HCT116 (cell line): ENCODE data around the gene ADD1. TPM values are rescaled to one million over a fixed set of nuclear protein-coding genes. Genes with fewer than 3 reads are reported as not detected.

ENCODE experiments used
- ATAC-seq: fragments of 200-7000 bp; cut with Tn5 transposase; 2 replicates; pipeline ENCODE4 v1.9.1; 2020; ENCODE audit warnings: mild to moderate bottlenecking, moderate library complexity
- BruUV-seq: library from RNA; stranded (reverse); fragments of 400-500 nt; replicated peaks from 2 replicates; lab custom pipeline; 2021; lab: Mats Ljungman, UMichigan
- CTCF ChIA-PET: fragments of 300-600 bp; sonication (Branson Sonifier 250); formaldehyde crosslinking; loops from one replicate; lab custom pipeline; 2021; ENCODE audit warnings: antibody characterized with exemption; lab: Charles Lee
- POLR2A ChIA-PET: fragments of 300-600, 350-600 bp; sonication (Branson Sonifier 250); formaldehyde crosslinking; loops from one replicate; lab custom pipeline; 2021; ENCODE audit warnings: antibody characterized with exemption; lab: Charles Lee
- RAD21 ChIA-PET, 2 experiments: fragments of 300-600 bp; sonication (Branson Sonifier 250); formaldehyde crosslinking; loops; one replicate each; lab custom pipeline; 2023; ENCODE audit warnings: low total read pairs in 2 of 2; ENCODE audit not compliant: uncharacterized antibody in 2 of 2, unreplicated experiment in 2 of 2, low non-redundant PET in 1 of 2; lab: Charles Lee
- DNase-seq: peaks from one replicate; pipeline ENCODE4 v3.0.0-alpha.2; 2010; ENCODE audit warnings: low read depth, low spot score
- H2AFZ ChIP-seq: fragments of 200-600 bp; shearing (Covaris generic), sonication (generic); 2 replicates; pipeline ENCODE4 v1.6.1; 2017; ENCODE audit warnings: low read depth, mixed run types, mixed read lengths, antibody characterized with exemption, low read length; ENCODE audit not compliant: poor library complexity, severe bottlenecking
- H3K27ac ChIP-seq: 2 replicates; pipeline ENCODE4 v1.5.1; 2012; ENCODE audit warnings: low read depth, low read length
- H3K27me3 ChIP-seq: fragments of 200-600 bp; sonication (generic); 2 replicates; pipeline ENCODE4 v1.6.1; 2016; ENCODE audit warnings: mixed run types, low read length, mixed read lengths; ENCODE audit not compliant: insufficient read depth
- H3K36me3 ChIP-seq, 2 experiments: fragments of 200-500 bp in 1 of 2; fragments of 200-600 bp in 1 of 2; sonication (Bioruptor generic) in 1 of 2; sonication (generic) in 1 of 2; 2 replicates each; pipeline versions ENCODE4 v1.5.1 to v1.6.1; 2014 to 2016; ENCODE audit warnings: low read length in 2 of 2, inconsistent platforms in 1 of 2, mixed read lengths in 1 of 2, mixed run types in 1 of 2; ENCODE audit not compliant: insufficient read depth in 2 of 2, control insufficient read depth in 1 of 2
- H3K4me1 ChIP-seq, 2 experiments: fragments of 200-600 bp in 1 of 2; sonication (generic) in 1 of 2; 2 replicates each; pipeline versions ENCODE4 v1.5.1 to v1.6.1; 2012 to 2017; ENCODE audit warnings: low read length in 2 of 2, inconsistent platforms in 1 of 2, mild to moderate bottlenecking in 1 of 2, mixed read lengths in 1 of 2, mixed run types in 1 of 2, moderate library complexity in 1 of 2; ENCODE audit not compliant: insufficient read depth in 2 of 2, control insufficient read depth in 1 of 2
- H3K4me2 ChIP-seq: fragments of 200-600 bp; sonication (generic); 2 replicates; pipeline ENCODE4 v1.6.1; 2017; ENCODE audit warnings: mixed run types, low read length, mixed read lengths
- H3K4me3 ChIP-seq, 2 experiments: fragments of 200-600 bp in 1 of 2; sonication (generic) in 1 of 2; replicated peaks in 1 of 2; 2 replicates each; pipeline ENCODE4 v1.5.1; 2011 to 2016; ENCODE audit warnings: low read length in 2 of 2, control low read depth in 1 of 2, low read depth in 1 of 2, mild to moderate bottlenecking in 1 of 2, mixed read lengths in 1 of 2, mixed run types in 1 of 2
- H3K79me2 ChIP-seq: fragments of 200-600 bp; sonication (generic); 2 replicates; pipeline ENCODE4 v1.6.1; 2017; ENCODE audit warnings: mild to moderate bottlenecking, mixed run types, low read length, moderate library complexity, mixed read lengths; ENCODE audit not compliant: insufficient read depth
- H3K9ac ChIP-seq: fragments of 200-600 bp; sonication (generic); 2 replicates; pipeline ENCODE4 v1.6.1; 2016; ENCODE audit warnings: low read length, mixed read lengths
- H3K9me2 ChIP-seq: fragments of 200-600 bp; sonication (generic), shearing (Covaris generic); 2 replicates; pipeline ENCODE4 v1.6.1; 2017; ENCODE audit warnings: mixed run types, mild to moderate bottlenecking, moderate library complexity; ENCODE audit not compliant: insufficient read depth
- H3K9me3 ChIP-seq, 2 experiments: fragments of 200-500 bp in 1 of 2; fragments of 200-600 bp in 1 of 2; sonication (Bioruptor generic) in 1 of 2; sonication (generic) in 1 of 2; 2 replicates each; pipeline ENCODE4 v1.6.1; 2014 to 2017; ENCODE audit warnings: low read length in 2 of 2, mixed read lengths in 2 of 2, inconsistent platforms in 1 of 2, low read depth in 1 of 2, mild to moderate bottlenecking in 1 of 2, mixed run types in 1 of 2, moderate library complexity in 1 of 2; ENCODE audit not compliant: control insufficient read depth in 1 of 2, insufficient read depth in 1 of 2
- H4K20me1 ChIP-seq: fragments of 200-600 bp; sonication (generic), shearing (Covaris generic); 2 replicates; pipeline ENCODE4 v1.6.1; 2017; ENCODE audit warnings: mixed run types, mild to moderate bottlenecking, moderate library complexity; ENCODE audit not compliant: insufficient read depth
- CBX3 ChIP-seq: IDR thresholded peaks from 2 replicates; pipeline ENCODE4 v1.6.1; 2012; ENCODE audit warnings: low read depth
- CTCF ChIP-seq, 3 experiments: fragments of 200-600 bp in 1 of 3; sonication (generic) in 1 of 3; IDR thresholded peaks in 2 of 3; conservative IDR thresholded peaks in 1 of 3; 2 replicates each; pipeline ENCODE4 v1.5.1; 2012 to 2017; ENCODE audit warnings: low read depth in 2 of 3, low read length in 2 of 3, antibody characterized with exemption in 1 of 3, borderline replicate concordance in 1 of 3, control low read depth in 1 of 3, mild to moderate bottlenecking in 1 of 3, mixed read lengths in 1 of 3, mixed run types in 1 of 3, moderate library complexity in 1 of 3; ENCODE audit not compliant: insufficient read depth in 1 of 3
- EZH2 ChIP-seq: fragments of 200-600 bp; sonication (generic); IDR thresholded peaks from 2 replicates; pipeline ENCODE4 v1.6.1; 2017; ENCODE audit warnings: antibody characterized with exemption, mixed run types
- FOSL1 ChIP-seq: IDR thresholded peaks from 2 replicates; pipeline ENCODE4 v1.6.1; 2012; ENCODE audit warnings: low read depth
- ZBTB33 ChIP-seq: IDR thresholded peaks from 2 replicates; pipeline ENCODE4 v1.6.1; 2011; ENCODE audit warnings: mild to moderate bottlenecking, low read length, moderate library complexity; ENCODE audit not compliant: insufficient replicate concordance; ENCODE audit errors: extremely low read depth
- ZNF274 ChIP-seq: fragments of 200-500 bp; sonication (Bioruptor generic); IDR thresholded peaks from 2 replicates; pipeline ENCODE4 v1.6.1; 2014; ENCODE audit warnings: mild to moderate bottlenecking, low read depth, low read length, inconsistent platforms
- intact Hi-C: fragments of 100-400 bp; cut with micrococcal nuclease; formaldehyde crosslinking; loops from 2 replicates; pipeline ENCODE4 v1.10.0; 2022
- total RNA-seq: library from RNA; stranded (reverse); gene quantifications from one replicate; pipeline ENCODE4 v1.2.1, GENCODE V29; 2021; ENCODE audit not compliant: unreplicated experiment

Gene ADD1
- total RNA-seq, 1 experiment from 2014 or later: 139 TPM

- no peak for TF ChIP-seq EZH2
- no peak for TF ChIP-seq FOSL1
- no peak for TF ChIP-seq CTCF (IDR thresholded peaks at IDR 0.05 in 2 of 3, conservative IDR thresholded peaks at IDR 0.05 in 1 of 3; ENCODE audit: borderline replicate concordance in 1 of 3, insufficient read depth in 1 of 3, low read depth in 2 of 3, low read length in 2 of 3)
- no peak for TF ChIP-seq ZBTB33
- no peak for TF ChIP-seq CBX3
- no peak for TF ChIP-seq ZNF274
- intact Hi-C loops: no loop called here
- Histone ChIP-seq H3K36me3 (peaks cover 8 to 17% of the 10 kb centered on the region in 2 experiments; a peak in 3 of 4 replicates), H3K4me2 (no peak overlapping the region), H3K4me1 (no peaks in the 10 kb centered on the region), H3K27ac (no peak overlapping the region), H3K4me3 (no peak overlapping the region), H3K9ac (no peak overlapping the region), H3K79me2 (peaks cover 15% of the 10 kb centered on the region; the same call in 1 of the 2 replicates), H3K27me3 (no peaks in the 10 kb centered on the region), H3K9me3 (no peaks in the 10 kb centered on the region), H4K20me1 (0 out of 2 replicates have a peak, but pooled peaks cover 3% of the 10 kb centered on the region), H3K9me2 (no peaks in the 10 kb centered on the region), H2AFZ (no peak overlapping the region)
- DNase-seq: no peak
- BruUV-seq: no TSS peak
- POLR2A ChIA-PET: no interaction called here
- RAD21 ChIA-PET: no interaction called here
- CTCF ChIA-PET: no interaction called here
- no peak for ATAC-seq
Measured at GRCh38 chr4:2882341-2882740, 38.7 kb downstream of the ADD1 start.
